ENCODE results near the gene MKNK1. TPM values are rescaled to one million over a fixed set of nuclear protein-coding genes. Genes with fewer than 3 reads are reported as not detected.
"Not testable (repeated sequence)": the region's sequence is repeated elsewhere in the genome, so short reads cannot be mapped to it uniquely, and the experiment has no call there.

The MKNK1 gene
- total RNA-seq, result 17.2 TPM

DNA sequence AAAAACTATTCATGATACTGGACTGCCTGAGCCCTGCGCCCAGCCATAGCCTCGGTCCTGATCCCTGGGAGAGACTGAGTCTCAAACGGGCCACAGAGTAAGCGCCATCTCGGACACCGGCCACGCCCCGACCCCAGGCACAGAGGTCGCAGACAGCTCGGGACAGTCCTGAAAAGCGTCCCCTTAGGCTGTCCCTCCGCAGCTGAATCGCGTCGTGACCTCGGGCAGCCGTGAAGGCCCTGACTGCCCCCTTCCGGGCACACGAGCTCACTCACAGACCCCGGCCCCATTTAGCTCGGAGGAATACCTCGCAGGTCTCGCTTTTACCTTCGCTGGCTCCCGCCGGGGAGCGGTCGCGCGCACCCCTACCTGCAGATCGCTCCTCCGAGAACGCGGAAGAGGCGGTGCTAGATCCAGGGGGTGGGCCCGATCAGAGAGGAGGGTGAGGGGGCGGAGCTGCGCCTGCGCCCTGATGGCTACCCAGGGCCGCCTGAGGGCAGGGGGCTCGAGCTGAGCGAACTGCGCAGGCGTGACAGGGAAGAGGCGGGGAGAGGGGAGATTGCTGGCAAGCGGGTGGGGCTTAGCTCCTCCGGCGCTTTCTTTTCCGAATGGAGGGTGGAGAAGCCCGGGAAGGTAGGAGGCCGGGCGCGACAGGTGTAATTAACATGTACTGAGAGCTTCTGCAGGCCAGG is at the start of gene MKNK1:
MKNK1 (minus strand) TSS at position 411 of the 692 bp plus-strand sequence. CDS start 20,941 bp downstream, outside the sequence.
- DNase-seq (ENCODE audit: low read depth in 2 of 3, low spot score in 2 of 3), result peak; percentile 97 to 99 (median 98)

DNA sequence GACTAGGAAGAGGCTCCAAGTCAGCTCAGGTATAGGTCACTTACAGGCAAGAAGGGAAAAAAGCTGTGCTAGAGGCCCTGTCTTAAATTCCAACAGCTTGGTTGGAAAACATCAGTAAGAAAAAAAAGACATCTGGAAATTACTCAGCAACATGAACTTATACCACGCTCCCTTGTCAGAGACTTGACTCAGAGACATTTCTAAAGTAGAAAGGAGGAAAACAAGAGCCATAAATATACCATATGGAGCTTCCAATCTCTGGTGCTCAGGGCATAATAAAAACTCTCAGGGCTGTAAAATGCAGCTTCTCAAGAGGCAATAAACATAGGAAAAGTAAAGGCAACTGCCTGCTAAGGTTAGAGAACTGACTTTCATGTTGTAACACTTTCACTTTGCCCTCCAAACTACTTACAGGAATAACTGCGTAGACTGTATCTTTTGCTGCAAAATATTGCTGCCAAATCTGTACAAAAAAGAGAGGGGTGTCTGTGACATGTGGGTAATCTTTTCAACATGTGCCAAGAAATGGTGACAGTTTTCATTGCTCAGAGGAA is 49.4 kb upstream of the MKNK1 start:
- DNase-seq (ENCODE audit: low read depth in 2 of 3, low spot score in 2 of 3), result no peak

DNA sequence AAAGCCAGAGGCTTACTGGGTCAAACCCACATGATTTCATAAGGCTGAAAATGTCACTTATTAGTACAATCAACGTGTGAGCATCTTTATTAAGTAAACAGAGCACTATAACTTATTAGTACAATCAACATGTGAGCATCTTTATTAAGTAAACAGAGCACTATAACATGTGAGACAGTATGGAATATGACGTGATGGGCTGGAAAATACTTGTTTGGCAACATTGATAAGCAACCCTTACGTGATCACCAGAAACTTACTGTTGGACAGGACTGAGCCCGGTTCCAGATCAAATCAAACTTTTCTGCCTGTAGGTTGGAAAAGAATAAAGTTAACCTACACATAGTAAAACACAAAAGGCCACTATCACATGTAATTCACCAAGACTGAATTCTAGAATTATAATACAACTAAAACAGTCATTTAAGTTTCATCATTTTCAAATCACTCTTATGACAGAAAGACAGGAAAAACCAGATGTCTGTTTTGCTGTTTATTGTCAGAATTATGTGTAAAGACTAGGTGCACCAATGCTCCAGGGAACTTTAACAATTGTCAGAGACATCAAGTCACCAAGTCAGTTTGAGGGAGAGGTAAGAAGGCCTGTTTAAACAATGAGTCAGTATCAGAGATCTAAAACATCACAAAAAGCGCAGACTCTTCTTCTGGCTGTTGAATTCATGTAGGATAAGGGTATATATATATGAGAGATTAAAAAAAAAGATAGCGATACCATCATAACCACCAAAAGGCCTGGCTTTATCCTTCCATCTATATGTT is 48.4 kb upstream of the MKNK1 start:
- no peak for DNase-seq (ENCODE audit: low read depth in 2 of 3, low spot score in 2 of 3)

DNA sequence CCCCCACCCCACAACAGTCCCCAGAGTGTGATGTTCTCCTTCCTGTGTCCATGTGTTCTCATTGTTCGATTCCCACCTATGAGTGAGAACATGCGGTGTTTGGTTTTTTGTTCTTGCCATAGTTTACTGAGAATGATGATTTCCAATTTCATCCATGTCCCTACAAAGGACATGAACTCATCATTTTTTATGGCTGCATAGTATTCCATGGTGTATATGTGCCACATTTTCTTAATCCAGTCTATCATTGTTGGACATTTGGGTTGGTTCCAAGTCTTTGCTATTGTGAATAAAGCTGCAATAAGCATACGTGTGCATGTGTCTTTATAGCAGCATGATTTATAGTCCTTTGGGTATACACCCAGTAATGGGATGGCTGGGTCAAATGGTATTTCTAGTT is 47.1 kb upstream of the MKNK1 start:
- DNase-seq (ENCODE audit: low read depth in 2 of 3, low spot score in 2 of 3), result not testable (repeated sequence)

DNA sequence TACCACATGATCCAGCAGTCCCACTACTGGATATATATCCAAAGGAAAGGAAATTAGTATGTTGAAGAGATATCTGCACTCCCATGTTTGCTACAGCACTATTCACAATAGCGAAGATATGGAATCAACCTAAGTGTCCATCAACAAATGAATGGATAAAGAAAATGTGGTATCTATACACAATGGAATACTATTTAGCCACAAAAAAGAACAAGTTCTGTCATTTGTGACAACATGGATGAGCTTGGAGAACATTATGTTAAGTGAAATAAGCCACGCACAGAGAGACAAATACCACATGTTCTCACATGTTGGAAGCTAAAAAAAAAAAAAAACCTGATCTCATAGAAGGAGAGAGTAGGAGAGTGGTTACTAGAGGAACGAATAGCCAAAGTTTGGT is 46.4 kb upstream of the MKNK1 start:
- no peak for DNase-seq (ENCODE audit: low read depth in 2 of 3, low spot score in 2 of 3)

DNA sequence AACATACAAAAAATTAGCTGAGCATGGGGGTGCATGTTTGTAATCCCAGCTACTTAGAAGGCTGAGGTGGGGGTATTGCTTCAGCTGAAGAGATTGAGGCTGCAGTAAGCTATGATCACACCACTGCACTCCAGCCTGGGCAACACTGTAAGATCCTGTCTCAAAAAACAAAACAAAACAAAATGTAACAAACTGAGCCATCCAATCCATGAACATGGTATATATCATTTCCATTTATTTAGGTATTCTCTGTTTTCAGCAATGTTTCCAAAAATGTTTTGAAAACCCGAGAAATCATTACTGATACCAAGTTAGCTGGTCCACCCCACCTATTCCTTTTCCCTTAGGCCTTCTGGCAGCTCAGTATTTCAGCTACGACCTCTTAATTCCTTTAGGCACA is 45.7 kb upstream of the MKNK1 start:
- no peak for DNase-seq (ENCODE audit: low read depth in 2 of 3, low spot score in 2 of 3)

DNA sequence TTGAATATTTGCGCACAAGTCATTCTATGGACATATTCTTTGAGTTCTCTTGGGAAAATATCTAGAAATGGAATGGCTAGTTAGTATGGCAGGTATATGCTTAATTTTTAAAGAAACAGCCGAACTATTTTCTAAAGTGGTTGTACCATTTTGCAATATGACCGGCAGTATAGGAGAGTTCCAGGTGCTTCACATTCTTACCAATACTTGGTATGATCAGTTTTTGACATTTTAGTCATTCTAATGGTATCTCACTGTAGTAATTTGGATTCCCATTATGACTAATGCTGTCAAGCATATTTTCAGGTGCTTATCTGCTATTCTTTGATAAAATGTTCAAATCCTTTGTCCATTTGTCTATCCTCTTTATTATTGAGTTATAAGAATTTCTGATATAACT is 43.5 kb upstream of the MKNK1 start:
- DNase-seq (ENCODE audit: low read depth in 2 of 3, low spot score in 2 of 3), result no peak

DNA sequence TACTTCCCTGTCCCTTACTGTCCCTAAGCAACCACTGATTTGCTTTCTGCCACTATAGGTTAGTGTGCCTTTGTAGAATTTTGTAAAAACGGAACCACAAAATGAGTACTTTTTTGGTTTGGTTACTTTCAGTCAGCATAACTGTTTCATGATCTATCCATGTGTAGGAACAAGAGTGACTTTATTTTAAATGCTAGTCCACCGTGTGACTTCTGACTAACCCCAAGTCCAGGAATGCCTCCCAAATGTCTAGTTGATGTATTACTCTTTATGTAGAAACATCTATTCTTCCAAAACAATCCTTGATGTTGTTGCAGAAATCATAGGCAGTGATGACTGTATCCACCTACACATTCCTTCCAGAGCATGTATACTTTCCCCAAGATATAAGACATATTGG is 42.8 kb upstream of the MKNK1 start:
- no peak for DNase-seq (ENCODE audit: low read depth in 2 of 3, low spot score in 2 of 3)

DNA sequence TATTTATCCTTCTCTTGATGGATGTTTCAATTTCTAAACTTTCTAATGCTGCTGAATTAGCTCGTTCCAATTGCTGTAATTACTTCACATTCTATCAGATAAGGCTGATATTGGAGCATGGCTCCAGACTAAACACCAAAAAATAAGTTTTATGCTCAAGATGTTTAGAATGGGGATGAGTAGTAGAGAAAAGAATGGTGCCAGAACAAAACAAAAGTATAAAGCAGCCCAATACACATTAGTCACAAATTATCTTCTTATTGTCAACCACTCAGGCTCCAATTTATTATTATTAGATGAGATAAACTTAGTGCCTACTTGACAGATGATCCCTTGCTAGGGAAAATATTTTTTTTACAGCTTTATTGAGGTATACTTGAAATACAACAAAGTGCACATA is 42.3 kb upstream of the MKNK1 start:
- no peak for DNase-seq (ENCODE audit: low read depth in 2 of 3, low spot score in 2 of 3)

DNA sequence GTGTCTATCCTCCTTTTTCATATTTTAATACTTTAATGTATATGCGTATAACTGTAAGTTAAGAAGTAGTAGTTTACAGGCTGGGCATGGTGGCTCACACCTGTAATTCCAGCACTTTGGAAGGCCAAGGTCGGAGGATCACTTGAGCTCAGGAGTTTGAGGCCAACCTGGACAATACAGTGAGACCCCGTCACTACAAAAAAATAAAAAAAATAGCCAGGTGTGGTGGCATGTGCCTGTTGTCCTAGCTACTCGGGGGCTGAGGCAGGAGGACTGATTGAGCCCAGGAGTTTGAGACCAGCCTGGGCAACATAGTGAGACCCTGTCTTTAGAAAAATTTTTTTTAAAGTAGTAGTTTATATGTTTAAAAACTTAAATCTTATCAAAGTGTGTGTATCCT is 41.7 kb upstream of the MKNK1 start:
- no peak for DNase-seq (ENCODE audit: low read depth in 2 of 3, low spot score in 2 of 3)

DNA sequence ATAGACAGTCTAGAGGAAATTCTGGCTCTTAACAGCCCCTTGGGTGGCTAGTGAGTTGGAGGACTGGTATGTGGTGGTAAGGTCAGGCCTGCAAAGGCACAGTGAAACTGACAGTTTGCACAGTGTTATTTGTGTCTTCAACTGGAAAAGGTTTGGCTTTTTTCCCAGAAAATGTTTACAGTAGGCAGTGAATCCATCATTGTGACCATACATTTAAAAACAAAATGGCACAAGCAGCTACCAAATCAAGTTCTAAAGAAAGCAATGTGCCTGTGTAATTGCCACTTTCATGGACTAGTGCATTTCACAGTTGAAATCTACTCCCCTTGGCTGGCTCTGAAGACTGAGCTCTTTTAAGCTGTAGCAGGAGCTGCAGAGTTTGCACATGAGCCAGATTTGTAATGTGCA is 39.3 kb upstream of the MKNK1 start:
- no peak for DNase-seq (ENCODE audit: low read depth in 2 of 3, low spot score in 2 of 3)

DNA sequence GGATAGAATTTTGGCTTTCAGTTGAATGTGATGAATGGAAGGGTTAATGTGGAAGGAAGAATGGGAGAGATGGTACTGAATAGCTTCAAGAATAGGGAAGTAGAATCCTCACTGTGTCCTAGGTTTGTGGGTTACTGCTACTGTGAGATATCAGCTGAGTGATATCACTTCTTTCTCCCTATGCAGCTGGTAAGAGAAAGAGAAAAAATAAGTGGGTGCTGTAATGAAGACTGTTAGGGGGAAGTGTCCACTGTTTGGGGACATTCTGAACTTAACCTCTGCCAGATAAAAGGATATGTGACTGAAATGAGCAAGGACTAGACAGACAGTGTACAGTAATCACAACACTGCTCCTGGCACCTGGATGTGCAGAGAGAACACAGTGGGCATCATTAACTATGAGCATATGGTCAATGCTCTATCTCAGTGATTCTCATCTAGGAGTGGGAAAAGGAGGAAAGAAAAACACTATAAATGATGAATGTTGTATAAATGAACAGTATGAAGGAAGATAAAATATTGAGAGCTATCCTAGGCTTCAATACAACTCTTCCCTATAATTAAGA is 38.1 kb upstream of the MKNK1 start:
- DNase-seq (ENCODE audit: low read depth in 2 of 3, low spot score in 2 of 3), result peak in 1 of 3 donors; percentile 4

DNA sequence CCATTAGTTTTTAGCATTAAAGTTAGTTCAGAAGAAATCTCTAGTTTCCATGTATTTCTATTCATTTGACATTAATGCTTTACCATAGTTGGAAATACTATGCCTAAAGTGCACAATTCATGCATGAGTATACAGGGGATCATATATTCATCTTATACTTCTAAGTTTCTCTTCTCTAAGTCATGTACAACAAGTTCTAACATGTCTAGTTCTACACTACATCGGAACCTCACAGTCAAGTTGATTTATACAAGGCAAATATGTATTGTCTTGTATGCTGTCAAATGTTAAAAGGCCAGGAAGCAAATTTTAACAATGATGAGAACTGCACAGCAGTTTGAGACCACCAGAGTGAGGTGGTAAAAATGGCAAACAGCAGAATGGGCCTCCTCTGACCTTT is 35.5 kb upstream of the MKNK1 start:
- no peak for DNase-seq (ENCODE audit: low read depth in 2 of 3, low spot score in 2 of 3)

DNA sequence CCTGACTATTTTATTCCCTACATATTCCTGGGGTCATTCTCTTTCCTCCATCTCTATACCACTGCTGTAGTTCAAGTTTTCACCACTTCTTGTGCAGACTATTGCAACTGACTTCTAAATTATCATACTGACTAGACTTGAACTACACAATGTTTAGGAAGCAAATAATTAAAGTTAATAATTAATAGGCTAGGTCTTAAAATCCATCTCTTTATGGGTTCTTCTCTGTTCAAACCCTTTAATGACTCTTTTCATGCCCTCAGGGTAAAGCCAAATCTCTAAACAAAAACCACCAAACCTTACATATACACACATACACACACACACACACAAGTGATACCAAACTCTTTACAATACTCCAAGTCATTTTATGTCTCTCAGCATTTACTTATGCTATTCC is 34.9 kb upstream of the MKNK1 start:
- DNase-seq (ENCODE audit: low read depth in 2 of 3, low spot score in 2 of 3), result no peak

DNA sequence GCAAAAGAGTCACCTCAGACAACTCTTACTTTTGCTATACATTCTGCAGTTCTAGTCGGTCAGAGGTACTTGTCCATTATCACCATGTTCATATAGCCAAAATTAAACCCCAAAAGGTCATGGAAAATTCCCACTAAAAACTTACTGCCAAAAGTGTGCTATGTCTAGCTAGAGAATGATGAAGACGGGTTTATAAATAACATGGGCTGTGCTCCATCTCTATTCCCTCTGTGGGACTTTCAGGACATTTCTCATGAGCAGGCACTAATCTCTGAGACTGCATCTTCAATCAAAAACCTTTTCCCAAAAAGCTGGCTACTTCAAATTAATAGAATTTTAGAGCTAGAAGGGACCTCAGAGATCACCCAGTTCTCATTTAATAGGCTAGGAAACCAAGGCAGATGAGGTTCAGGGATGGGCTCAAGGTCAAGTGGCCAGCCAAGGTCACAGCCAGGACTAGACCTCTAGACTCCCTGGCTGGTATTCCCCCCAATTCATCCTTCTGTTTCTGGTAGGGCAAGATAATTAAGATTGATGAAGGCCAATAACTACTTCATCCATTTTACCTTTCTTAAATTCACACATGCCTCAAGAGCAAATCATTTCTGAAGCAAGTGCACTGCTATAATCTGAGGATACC is 33.5 kb upstream of the MKNK1 start:
- DNase-seq (ENCODE audit: low read depth in 2 of 3, low spot score in 2 of 3), result no peak

DNA sequence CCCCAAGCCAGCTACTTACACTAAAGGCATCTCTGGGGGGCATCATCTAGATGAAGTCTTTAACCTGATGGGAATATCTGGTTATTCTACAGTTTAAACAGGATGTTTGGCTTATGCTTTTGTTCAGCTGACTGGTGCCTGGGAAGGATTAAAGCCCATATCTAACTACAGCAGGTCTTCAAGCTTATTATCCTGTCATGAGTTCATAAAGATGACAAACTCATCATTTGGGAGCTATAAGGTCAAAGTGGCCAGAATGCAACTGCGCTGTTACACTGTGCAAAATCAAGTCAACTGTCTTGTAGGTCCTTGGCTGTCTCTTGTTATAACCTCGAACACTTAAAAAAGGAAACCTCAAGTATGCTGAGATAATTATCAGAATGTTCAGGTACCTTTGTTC is 31.1 kb upstream of the MKNK1 start:
- DNase-seq (ENCODE audit: low read depth in 2 of 3, low spot score in 2 of 3), result no peak

DNA sequence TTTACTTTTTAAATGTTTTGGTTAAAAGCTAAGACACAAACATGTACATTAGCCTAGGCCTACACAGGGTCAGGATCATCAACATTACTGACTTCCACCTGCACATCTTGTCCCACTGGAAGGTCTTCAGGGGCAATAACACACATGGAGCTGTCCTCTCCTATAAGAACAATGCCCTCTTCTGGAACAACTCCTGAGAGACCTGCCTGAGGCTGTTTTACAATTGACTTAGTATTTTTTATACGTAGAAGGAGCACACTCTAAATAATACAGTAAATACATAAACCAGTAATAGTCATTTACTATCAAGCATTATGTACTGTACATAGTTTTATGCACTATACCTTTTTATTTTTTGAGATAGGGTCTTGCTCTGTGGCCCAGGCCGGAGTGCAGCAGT is 26.7 kb upstream of the MKNK1 start:
- no peak for DNase-seq (ENCODE audit: low read depth in 2 of 3, low spot score in 2 of 3)

DNA sequence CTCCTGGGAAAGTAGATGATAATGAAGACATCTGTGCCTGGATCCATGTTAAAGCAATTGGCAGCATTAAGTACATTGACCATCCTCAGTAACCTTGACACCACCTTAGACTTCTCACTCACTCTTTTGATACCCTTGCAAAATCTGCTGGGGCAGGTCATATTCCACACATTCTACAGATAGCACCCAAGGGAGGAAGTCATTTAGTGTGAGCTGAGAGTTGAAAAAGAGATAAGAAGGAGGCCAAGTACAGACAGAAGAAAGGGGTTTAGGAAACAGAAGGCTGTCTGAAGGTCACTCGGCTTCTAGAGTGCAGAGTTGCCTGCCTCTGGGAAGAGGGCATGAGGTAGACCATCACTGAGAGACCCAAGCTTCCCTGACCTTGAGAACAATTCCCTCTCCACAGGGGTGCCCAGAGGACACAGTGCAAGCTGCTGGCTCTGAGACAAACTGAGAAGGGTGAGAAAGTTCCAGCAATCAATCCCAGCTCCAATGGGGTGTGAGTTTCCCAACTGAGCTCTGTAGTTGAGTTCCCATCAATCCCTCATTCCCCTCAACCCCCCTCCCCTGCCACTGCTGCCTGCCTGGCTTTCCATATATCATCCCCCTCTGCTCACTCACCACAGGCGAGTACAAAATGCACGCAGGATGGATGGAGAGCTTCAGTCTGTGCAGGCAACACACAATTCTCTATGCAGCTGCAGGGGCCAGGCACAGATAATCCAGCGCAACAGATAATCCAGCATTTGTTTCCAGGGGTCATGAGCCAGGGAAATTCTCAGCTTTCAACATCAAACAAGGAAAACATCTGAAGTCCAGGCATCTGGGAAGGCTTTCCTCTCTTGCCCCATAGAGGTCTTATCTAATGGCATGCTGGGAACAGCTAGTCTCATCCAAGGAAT is 19.9 kb upstream of the MKNK1 start:
- no peak for DNase-seq (ENCODE audit: low read depth in 2 of 3, low spot score in 2 of 3)

DNA sequence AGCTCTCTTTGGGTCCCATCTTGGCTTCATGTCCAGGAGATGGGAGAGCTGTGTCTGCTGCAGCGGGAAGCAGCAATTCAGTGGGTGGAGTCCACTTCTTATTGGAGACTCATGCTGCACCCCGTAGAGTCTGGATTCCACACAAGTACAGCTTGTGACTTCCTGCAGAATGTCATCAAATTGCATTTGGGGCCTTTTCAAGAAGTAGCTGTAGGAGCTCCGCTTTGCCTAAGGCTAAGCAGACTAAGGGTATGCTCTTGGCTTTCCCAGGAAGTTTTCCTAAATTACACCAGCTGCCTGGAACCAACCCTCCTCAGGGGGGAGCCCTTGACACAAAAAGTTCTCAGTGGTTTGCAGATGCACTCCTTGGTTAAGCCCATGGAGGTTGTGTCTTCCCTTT is 18.3 kb upstream of the MKNK1 start:
- DNase-seq (ENCODE audit: low read depth in 2 of 3, low spot score in 2 of 3), result peak in 1 of 3 donors; percentile 35

DNA sequence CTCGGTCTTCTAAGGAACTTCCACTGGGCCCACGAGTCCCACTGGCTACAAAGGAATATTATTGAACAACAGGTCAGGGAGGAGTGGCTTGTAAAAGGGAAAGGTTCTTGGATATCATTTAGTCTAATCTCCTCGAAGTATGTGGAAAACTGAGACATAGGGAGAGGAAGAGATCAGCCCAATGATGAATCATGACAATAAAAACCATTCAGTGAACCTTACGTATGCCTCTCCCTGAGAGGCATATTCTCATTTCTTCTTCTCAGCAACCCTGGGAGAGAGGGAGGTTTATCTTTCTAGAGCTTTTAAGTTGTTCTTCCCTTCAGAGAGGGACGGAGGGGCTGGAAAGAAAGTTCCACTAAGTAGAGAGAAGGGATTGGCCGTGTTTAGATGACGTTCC is 17.9 kb upstream of the MKNK1 start:
- no peak for DNase-seq (ENCODE audit: low read depth in 2 of 3, low spot score in 2 of 3)
